H54 (cell line): Measurements from ENCODE around the gene INPP5K.

Source experiments
- DNase-seq: peaks from one replicate; pipeline ENCODE4 v3.0.0; 2011; ENCODE audit warnings: low spot score, mixed read lengths; ENCODE audit not compliant: insufficient read length
- FAIRE-seq: peaks from 3 replicates; lab custom pipeline; 2011; peaks lifted over from hg19 to GRCh38; lab: Jason Lieb, UNC
- POLR2A ChIP-seq: IDR thresholded peaks from 2 replicates; pipeline ENCODE4 v1.6.1; 2011; ENCODE audit warnings: low read depth, mild to moderate bottlenecking, low read length

INPP5K gene

GRCh38 chr17:1555651-1556471 is 39.4 kb upstream of the INPP5K start:
- DNase-seq (no peak), FAIRE-seq (no peak)
- TF ChIP-seq POLR2A, result no peak

GRCh38 chr17:1554751-1555540 is 38.5 kb upstream of the INPP5K start:
- TF ChIP-seq POLR2A, result no peak
- DNase-seq (no peak), FAIRE-seq (no peak)

GRCh38 chr17:1553354-1554266 is 37.2 kb upstream of the INPP5K start:
- no peak for TF ChIP-seq POLR2A
- DNase-seq, result no peak
- FAIRE-seq, result no peak

GRCh38 chr17:1552932-1553331 is 36.5 kb upstream of the INPP5K start:
- FAIRE-seq (no peak), DNase-seq (no peak)
- no peak for TF ChIP-seq POLR2A

- DNase-seq (no peak), FAIRE-seq (no peak)
- TF ChIP-seq POLR2A, result no peak
Measured at GRCh38 chr17:1551741-1552140, 35.3 kb upstream of the INPP5K start.

GRCh38 chr17:1548032-1548431 is 31.6 kb upstream of the INPP5K start:
- no peak for TF ChIP-seq POLR2A
- FAIRE-seq (no peak), DNase-seq (no peak)

- DNase-seq (peak; percentile 29), FAIRE-seq (no peak)
- no peak for TF ChIP-seq POLR2A
Measured at GRCh38 chr17:1546292-1546922, 30.0 kb upstream of the INPP5K start.

GRCh38 chr17:1545618-1546017 is 29.2 kb upstream of the INPP5K start:
- no peak for TF ChIP-seq POLR2A
- FAIRE-seq (no peak), DNase-seq (no peak)

GRCh38 chr17:1542316-1542715 is 25.9 kb upstream of the INPP5K start:
- DNase-seq, result no peak
- TF ChIP-seq POLR2A, result no peak
- FAIRE-seq, result no peak

GRCh38 chr17:1541367-1541904 is 25.0 kb upstream of the INPP5K start:
- DNase-seq, result no peak
- no peak for TF ChIP-seq POLR2A
- no peak for FAIRE-seq

- no peak for TF ChIP-seq POLR2A
- FAIRE-seq (no peak), DNase-seq (no peak)
Measured at GRCh38 chr17:1539811-1540210, 23.4 kb upstream of the INPP5K start.

GRCh38 chr17:1535737-1536136 is 19.3 kb upstream of the INPP5K start:
- DNase-seq (no peak), FAIRE-seq (no peak)
- TF ChIP-seq POLR2A, result no peak
